HEK293 (cell line): Measurements from ENCODE around the gene NEURL2.

Experiments
- KLF16 ChIP-seq: fragments of 450-650 bp; formaldehyde crosslinking; IDR thresholded peaks from 2 replicates; pipeline ENCODE4 v1.5.1; 2017; ENCODE audit warnings: missing biosample characterization, missing genetic modification characterization
- PRDM1 ChIP-seq: fragments of 450-650 bp; formaldehyde crosslinking; IDR thresholded peaks from 2 replicates; pipeline ENCODE4; 2016; ENCODE audit warnings: missing biosample characterization, missing genetic modification characterization
- REST ChIP-seq: fragments of 450-650 bp; formaldehyde crosslinking; IDR thresholded peaks from 2 replicates; pipeline ENCODE4 v1.5.1; 2016; ENCODE audit warnings: missing biosample characterization, missing genetic modification characterization
- SALL2 ChIP-seq: fragments of 450-650 bp; formaldehyde crosslinking; IDR thresholded peaks from 2 replicates; pipeline ENCODE4 v1.5.0; 2017; ENCODE audit warnings: missing biosample characterization, mild to moderate bottlenecking, missing genetic modification characterization, borderline replicate concordance
- TCF7L2 ChIP-seq: IDR thresholded peaks from 2 replicates; pipeline ENCODE4 v1.6.1; 2011; ENCODE audit warnings: low read depth, mild to moderate bottlenecking, inconsistent platforms, low read length, moderate library complexity, borderline replicate concordance
- ZBTB10 ChIP-seq: fragments of 450-650 bp; formaldehyde crosslinking; IDR thresholded peaks from 2 replicates; pipeline ENCODE4 v1.5.1; 2016; ENCODE audit warnings: missing biosample characterization, missing genetic modification characterization
- ZNF133 ChIP-seq: fragments of 450-650 bp; formaldehyde crosslinking; IDR thresholded peaks from 2 replicates; pipeline ENCODE4 v1.5.1; 2016; ENCODE audit warnings: missing biosample characterization, missing genetic modification characterization
- ZNF155 ChIP-seq: fragments of 450-650 bp; formaldehyde crosslinking; IDR thresholded peaks from 2 replicates; pipeline ENCODE4 v1.5.1; 2016; ENCODE audit warnings: missing biosample characterization, missing genetic modification characterization
- ZNF16 ChIP-seq: fragments of 450-650 bp; formaldehyde crosslinking; IDR thresholded peaks from 2 replicates; pipeline ENCODE4 v1.5.1; 2016; ENCODE audit warnings: low read depth, missing biosample characterization, missing genetic modification characterization
- ZNF175 ChIP-seq: fragments of 450-650 bp; formaldehyde crosslinking; IDR thresholded peaks from 2 replicates; pipeline ENCODE4 v1.5.1; 2016; ENCODE audit warnings: missing biosample characterization, missing genetic modification characterization
- ZNF19 ChIP-seq: fragments of 450-650 bp; formaldehyde crosslinking; IDR thresholded peaks from 2 replicates; pipeline ENCODE4; 2016; ENCODE audit warnings: missing biosample characterization, missing genetic modification characterization, low read depth
- ZNF239 ChIP-seq: fragments of 450-650 bp; formaldehyde crosslinking; IDR thresholded peaks from 2 replicates; pipeline ENCODE4 v1.5.1; 2016; ENCODE audit warnings: missing biosample characterization, missing genetic modification characterization
- ZNF37A ChIP-seq: fragments of 450-650 bp; IDR thresholded peaks from 2 replicates; pipeline ENCODE4 v1.5.1; 2018; ENCODE audit warnings: missing biosample characterization, missing genetic modification characterization
- ZNF416 ChIP-seq: fragments of 450-650 bp; formaldehyde crosslinking; IDR thresholded peaks from 2 replicates; pipeline ENCODE4 v1.5.1; 2016; ENCODE audit warnings: missing biosample characterization, missing genetic modification characterization
- ZNF426 ChIP-seq: fragments of 450-650 bp; formaldehyde crosslinking; IDR thresholded peaks from 2 replicates; pipeline ENCODE4 v1.5.1; 2017; ENCODE audit warnings: missing biosample characterization, missing genetic modification characterization, mild to moderate bottlenecking, inconsistent platforms, moderate library complexity
- ZNF433 ChIP-seq: fragments of 450-650 bp; formaldehyde crosslinking; IDR thresholded peaks from 2 replicates; pipeline ENCODE4 v1.5.1; 2016; ENCODE audit warnings: missing biosample characterization, missing genetic modification characterization, low read depth
- ZNF624 ChIP-seq: fragments of 450-650 bp; formaldehyde crosslinking; IDR thresholded peaks from 2 replicates; pipeline ENCODE4 v1.5.1; 2017; ENCODE audit warnings: missing biosample characterization, missing genetic modification characterization
- ZNF701 ChIP-seq: fragments of 450-650 bp; formaldehyde crosslinking; IDR thresholded peaks from 2 replicates; pipeline ENCODE4 v1.5.1; 2016; ENCODE audit warnings: missing biosample characterization, missing genetic modification characterization
- ZNF785 ChIP-seq: fragments of 450-650 bp; formaldehyde crosslinking; IDR thresholded peaks from 2 replicates; pipeline ENCODE4 v1.5.1; 2016; ENCODE audit warnings: missing biosample characterization, missing genetic modification characterization
- ZSCAN18 ChIP-seq: fragments of 450-650 bp; formaldehyde crosslinking; IDR thresholded peaks from 2 replicates; pipeline ENCODE4 v1.5.1; 2016; ENCODE audit warnings: missing biosample characterization, missing genetic modification characterization
- ZXDB ChIP-seq: fragments of 450-650 bp; formaldehyde crosslinking; IDR thresholded peaks from 2 replicates; pipeline ENCODE4 v1.5.1; 2016; ENCODE audit warnings: missing biosample characterization, missing genetic modification characterization
- TF ChIP-seq, protein P1 (sequence below): fragments of 450-650 bp; formaldehyde crosslinking; IDR thresholded peaks from 2 replicates; pipeline ENCODE4 v1.5.1; 2016; ENCODE audit warnings: missing biosample characterization, missing genetic modification characterization
- TF ChIP-seq, protein P2 (sequence below): fragments of 450-650 bp; formaldehyde crosslinking; IDR thresholded peaks from 2 replicates; pipeline ENCODE4 v1.5.1; 2017; ENCODE audit warnings: missing biosample characterization, missing genetic modification characterization
- TF ChIP-seq, protein P3 (sequence below): fragments of 450-650 bp; formaldehyde crosslinking; IDR thresholded peaks from 2 replicates; pipeline ENCODE4 v1.5.1; 2016; ENCODE audit warnings: missing biosample characterization, missing genetic modification characterization

Gene NEURL2

DNA sequence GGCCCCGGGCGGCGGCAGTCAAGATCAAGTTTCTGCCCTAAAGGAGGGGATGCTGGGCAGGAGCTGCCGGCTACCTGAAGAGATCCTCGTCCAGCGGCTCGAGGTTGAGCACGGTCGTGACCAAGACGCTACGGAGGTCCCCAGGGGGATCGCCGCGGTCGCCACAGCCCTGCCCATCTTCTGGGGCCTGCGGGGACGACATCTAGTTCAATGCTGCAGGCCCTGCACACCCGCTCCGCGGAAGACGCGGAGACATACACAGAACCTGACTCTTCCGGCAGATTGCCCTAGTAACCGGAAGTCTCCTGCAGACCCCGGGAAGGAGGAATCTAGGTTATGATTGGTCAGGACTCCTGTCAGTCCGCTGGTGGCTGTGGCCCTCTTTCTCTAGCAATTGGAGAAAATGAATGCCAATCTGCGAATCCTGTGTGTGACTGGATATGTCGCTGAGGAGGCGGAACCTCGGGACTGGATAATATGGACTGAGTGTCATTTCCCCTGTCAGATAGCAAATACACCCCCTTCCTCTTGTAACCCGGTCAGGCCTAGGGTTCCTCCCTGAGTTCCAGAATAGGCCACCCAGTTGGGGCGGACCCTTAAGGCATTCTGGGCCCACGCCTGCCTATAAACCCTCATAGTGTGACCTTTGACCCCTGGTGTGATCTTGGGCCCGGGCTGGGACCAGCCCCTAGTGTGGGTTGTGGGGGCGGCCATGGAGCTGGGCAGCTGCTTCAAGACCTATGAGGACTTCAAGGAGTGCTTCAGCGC, 33.7 kb downstream of the NEURL2 start, which contains the start of the genes ACOT8 and ZSWIM3 (continued):
- TF ChIP-seq ZNF155 (tag by site-specific recombination) (no peak), ZNF16 (tag by site-specific recombination) (no peak), ZNF239 (tag by site-specific recombination) (no peak), SALL2 (no peak), ZNF624 (tag by site-specific recombination) (no peak), ZXDB (tag by site-specific recombination) (peak; percentile 82), ZNF133 (no peak), ZNF416 (no peak), TCF7L2 (no peak), ZNF701 (no peak), PRDM1 (tag by site-specific recombination) (no peak), ZNF175 (no peak), ZNF785 (tag by site-specific recombination) (no peak), KLF16 (tag by site-specific recombination) (peak; percentile 70), ZNF426 (tag by site-specific recombination) (no peak), ZSCAN18 (no peak), REST (tag by site-specific recombination) (peak; percentile 35; the same call in 1 of the 2 replicates), ZNF19 (no peak), ZNF433 (tag by site-specific recombination) (no peak), ZNF37A (tag by site-specific recombination) (no peak), ZBTB10 (tag by site-specific recombination) (no peak)
- TF ChIP-seq, protein P1, sequence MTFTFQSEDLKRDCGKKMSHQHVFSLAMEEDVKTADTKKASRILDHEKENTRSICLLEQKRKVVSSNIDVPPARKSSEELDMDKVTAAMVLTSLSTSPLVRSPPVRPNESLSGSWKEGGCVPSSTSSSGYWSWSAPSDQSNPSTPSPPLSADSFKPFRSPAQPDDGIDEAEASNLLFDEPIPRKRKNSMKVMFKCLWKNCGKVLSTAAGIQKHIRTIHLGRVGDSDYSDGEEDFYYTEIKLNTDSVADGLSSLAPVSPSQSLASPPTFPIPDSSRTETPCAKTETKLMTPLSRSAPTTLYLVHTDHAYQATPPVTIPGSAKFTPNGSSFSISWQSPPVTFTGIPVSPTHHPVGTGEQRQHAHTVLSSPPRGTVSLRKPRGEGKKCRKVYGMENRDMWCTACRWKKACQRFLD (tag by site-specific recombination): no peak
- TF ChIP-seq, protein P2, sequence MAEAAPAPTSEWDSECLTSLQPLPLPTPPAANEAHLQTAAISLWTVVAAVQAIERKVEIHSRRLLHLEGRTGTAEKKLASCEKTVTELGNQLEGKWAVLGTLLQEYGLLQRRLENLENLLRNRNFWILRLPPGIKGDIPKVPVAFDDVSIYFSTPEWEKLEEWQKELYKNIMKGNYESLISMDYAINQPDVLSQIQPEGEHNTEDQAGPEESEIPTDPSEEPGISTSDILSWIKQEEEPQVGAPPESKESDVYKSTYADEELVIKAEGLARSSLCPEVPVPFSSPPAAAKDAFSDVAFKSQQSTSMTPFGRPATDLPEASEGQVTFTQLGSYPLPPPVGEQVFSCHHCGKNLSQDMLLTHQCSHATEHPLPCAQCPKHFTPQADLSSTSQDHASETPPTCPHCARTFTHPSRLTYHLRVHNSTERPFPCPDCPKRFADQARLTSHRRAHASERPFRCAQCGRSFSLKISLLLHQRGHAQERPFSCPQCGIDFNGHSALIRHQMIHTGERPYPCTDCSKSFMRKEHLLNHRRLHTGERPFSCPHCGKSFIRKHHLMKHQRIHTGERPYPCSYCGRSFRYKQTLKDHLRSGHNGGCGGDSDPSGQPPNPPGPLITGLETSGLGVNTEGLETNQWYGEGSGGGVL: no peak
- TF ChIP-seq, protein P3, sequence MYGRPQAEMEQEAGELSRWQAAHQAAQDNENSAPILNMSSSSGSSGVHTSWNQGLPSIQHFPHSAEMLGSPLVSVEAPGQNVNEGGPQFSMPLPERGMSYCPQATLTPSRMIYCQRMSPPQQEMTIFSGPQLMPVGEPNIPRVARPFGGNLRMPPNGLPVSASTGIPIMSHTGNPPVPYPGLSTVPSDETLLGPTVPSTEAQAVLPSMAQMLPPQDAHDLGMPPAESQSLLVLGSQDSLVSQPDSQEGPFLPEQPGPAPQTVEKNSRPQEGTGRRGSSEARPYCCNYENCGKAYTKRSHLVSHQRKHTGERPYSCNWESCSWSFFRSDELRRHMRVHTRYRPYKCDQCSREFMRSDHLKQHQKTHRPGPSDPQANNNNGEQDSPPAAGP (tag by site-specific recombination): peak; percentile 36; the same call in 1 of the 2 replicates
